Measurements from ENCODE around the gene TACO1.

DNA sequence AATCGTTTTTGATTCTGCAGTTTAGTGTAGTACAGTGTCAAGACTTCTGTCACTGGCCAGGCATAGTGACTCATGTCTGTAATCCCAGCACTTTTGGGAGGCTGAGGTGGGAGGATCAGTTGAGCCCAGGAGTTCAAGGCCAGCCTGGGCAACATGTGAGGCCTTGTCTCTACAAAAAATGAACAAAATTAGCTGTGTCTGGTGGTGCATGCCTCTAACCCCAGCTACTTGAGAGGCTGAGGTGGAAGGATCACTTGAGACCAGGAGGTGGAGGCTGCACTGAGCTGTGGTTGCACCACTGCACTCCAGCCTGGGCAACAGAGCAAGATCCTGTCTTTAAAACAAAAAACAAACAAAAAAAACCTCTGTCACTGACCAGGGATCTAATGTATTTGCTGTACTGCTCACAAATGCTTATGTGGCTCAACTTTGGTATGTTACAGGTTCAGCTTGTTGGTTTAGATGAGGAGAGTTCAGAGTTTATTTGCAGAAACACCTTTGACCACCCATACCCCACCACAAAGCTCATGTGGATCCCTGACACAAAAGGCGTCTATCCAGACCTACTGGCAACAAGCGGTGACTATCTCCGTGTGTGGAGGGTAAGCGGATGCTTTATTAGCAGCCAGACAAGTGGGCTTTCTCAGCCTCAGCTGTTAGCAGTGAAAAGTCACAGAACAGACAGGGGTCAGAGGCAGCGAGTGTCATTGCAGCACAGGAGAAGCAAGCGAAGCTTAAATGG, 22.5 kb upstream of the TACO1 start:
- TF ChIP-seq POLR2A (IDR thresholded peaks at IDR 0.05; ENCODE audit: control extremely low read depth in 1 of 2, low read depth in 2 of 2, low read length in 2 of 2): no peak
- TF ChIP-seq EP300 (IDR thresholded peaks at IDR 0.05; ENCODE audit: borderline replicate concordance in 1 of 2, low read depth in 2 of 2, low read length in 2 of 2): no peak
- no peak for TF ChIP-seq SIN3A (conservative IDR thresholded peaks at IDR 0.05 in 1 of 2, IDR thresholded peaks at IDR 0.05 in 1 of 2; ENCODE audit: low read depth in 1 of 2, low read length in 2 of 2)
- TF ChIP-seq, protein P1, sequence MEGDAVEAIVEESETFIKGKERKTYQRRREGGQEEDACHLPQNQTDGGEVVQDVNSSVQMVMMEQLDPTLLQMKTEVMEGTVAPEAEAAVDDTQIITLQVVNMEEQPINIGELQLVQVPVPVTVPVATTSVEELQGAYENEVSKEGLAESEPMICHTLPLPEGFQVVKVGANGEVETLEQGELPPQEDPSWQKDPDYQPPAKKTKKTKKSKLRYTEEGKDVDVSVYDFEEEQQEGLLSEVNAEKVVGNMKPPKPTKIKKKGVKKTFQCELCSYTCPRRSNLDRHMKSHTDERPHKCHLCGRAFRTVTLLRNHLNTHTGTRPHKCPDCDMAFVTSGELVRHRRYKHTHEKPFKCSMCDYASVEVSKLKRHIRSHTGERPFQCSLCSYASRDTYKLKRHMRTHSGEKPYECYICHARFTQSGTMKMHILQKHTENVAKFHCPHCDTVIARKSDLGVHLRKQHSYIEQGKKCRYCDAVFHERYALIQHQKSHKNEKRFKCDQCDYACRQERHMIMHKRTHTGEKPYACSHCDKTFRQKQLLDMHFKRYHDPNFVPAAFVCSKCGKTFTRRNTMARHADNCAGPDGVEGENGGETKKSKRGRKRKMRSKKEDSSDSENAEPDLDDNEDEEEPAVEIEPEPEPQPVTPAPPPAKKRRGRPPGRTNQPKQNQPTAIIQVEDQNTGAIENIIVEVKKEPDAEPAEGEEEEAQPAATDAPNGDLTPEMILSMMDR (IDR thresholded peaks at IDR 0.05; ENCODE audit: control extremely low read depth in 1 of 3, insufficient read depth in 1 of 3, low read depth in 1 of 3, low read length in 3 of 3): no peak
- TF ChIP-seq YY1 (IDR thresholded peaks at IDR 0.05; ENCODE audit: low read depth, low read length): no peak
- TF ChIP-seq SP2 (IDR thresholded peaks at IDR 0.05; ENCODE audit: low read length): no peak
- no peak for TF ChIP-seq HDAC2 (IDR thresholded peaks at IDR 0.05; ENCODE audit: borderline replicate concordance in 1 of 2, low read depth in 2 of 2, low read length in 2 of 2)
- TF ChIP-seq EGR1 (IDR thresholded peaks at IDR 0.05; ENCODE audit: borderline replicate concordance, low read depth, low read length): no peak
- no peak for TF ChIP-seq BRCA1 (IDR thresholded peaks at IDR 0.05; ENCODE audit: low read depth, low read length)
- TF ChIP-seq SP1 (IDR thresholded peaks at IDR 0.05; ENCODE audit: low read depth, low read length): no peak
- no peak for TF ChIP-seq GTF2F1 (IDR thresholded peaks at IDR 0.05; ENCODE audit: borderline replicate concordance, low read depth, low read length)
- TF ChIP-seq POLR2AphosphoS5 (IDR thresholded peaks at IDR 0.05; ENCODE audit: low read depth, low read length): no peak
- TF ChIP-seq ZNF274 (IDR thresholded peaks at IDR 0.05; ENCODE audit: borderline replicate concordance, extremely low read depth, low read length): no peak
- no peak for TF ChIP-seq BACH1 (IDR thresholded peaks at IDR 0.05; ENCODE audit: low read length)
